ENCODE data around the gene MAP3K4.

Gene MAP3K4

DNA sequence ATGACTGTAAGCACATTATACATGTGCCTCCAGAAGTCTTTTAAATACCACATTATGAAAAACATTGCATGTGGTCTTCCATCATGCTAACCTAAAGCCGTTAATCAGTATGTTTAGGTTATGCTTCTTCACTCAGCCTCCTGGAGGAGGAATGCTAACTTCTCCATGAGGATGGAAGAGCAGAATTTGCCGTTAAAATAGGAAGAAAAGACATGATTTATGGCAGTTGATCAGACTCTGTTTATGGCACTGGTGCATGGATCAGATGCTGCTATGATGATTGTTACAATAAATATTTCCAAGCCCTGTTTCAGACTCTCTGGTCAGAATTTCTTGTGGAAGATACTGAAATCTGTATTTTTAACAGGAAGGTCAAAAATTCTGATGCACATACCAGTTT, 31.7 kb downstream of the MAP3K4 start:
- Histone ChIP-seq H3K4me3 (ENCODE audit: low read length) (no peak overlapping the region), H3K36me3 (ENCODE audit: insufficient read depth, low read length) (no peaks in the 10 kb centered on the region), H3K4me1 (ENCODE audit: insufficient read depth, low read length) (peaks cover 2% of the 10 kb centered on the region; the same call in 1 of the 2 replicates), H3K9ac (ENCODE audit: low read depth, low read length) (no peak overlapping the region), H3K9me3 (ENCODE audit: insufficient read depth, low read depth, low read length) (no peaks in the 10 kb centered on the region), H3K27me3 (ENCODE audit: insufficient read depth, low read length) (no peaks in the 10 kb centered on the region), H3K27ac (ENCODE audit: low read depth, low read length) (no peak overlapping the region)
- 95% methylated on average over 2 of the region's 2 CpGs for WGBS

DNA sequence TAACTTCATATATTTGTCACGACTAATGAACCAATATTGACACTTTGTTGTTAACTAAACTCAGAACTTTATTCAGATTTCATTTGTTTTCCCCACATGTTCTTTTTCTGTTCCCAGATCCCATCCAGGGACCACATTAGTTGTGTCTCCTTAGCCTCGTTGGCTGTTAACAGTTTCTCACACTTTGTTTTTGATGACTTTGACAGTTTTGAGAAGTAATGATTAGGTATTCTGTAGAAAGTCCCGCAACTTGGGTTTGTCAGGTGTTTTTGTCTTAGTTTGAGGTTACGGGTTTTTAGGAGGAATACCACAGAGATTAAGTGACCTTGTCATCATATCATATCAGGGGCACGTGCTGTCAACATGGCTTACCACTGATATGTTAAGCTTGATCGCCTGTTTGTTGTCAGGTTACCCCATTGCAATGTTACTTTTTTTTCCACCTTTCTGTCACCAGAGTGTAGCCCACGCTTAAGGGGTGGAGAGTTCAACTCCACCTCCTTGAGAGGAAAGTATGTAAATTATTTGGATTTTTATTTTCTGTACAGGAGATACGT, 32.9 kb downstream of the MAP3K4 start:
- H3K9me3 ChIP-seq (ENCODE audit: insufficient read depth, low read depth, low read length) = no peaks in the 10 kb centered on the region
- no peak overlapping the region for H3K27ac ChIP-seq (ENCODE audit: low read depth, low read length)
- no peaks in the 10 kb centered on the region for H3K27me3 ChIP-seq (ENCODE audit: insufficient read depth, low read length)
- no peak overlapping the region for H3K9ac ChIP-seq (ENCODE audit: low read depth, low read length)
- H3K36me3 ChIP-seq (ENCODE audit: insufficient read depth, low read length) = no peaks in the 10 kb centered on the region
- no peak overlapping the region for H3K4me3 ChIP-seq (ENCODE audit: low read length)
- WGBS = 93% methylated on average over 7 of the region's 8 CpGs
- peaks cover 4% of the 10 kb centered on the region; the same call in 1 of the 2 replicates for H3K4me1 ChIP-seq (ENCODE audit: insufficient read depth, low read length)

DNA sequence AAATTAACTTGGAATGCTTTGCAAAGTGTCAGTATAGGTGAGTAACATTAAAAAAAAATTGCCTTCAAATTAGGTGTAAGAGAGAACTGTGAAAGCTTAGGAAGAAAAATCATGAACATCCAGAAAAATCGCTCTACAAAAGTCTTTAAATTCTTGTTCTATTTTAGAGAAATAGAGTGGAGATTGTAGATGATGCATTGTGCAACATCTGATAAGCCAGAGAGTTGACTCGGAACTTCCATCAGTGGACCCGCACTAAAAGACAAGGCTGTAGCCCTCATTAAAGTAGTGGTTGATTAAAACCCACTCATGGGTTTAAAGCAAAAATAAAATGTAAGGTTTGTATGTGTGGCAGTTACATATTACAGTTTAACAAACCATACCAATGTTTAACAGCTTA, 35.8 kb downstream of the MAP3K4 start:
- no peak overlapping the region for H3K9ac ChIP-seq (ENCODE audit: low read depth, low read length)
- H3K27me3 ChIP-seq (ENCODE audit: insufficient read depth, low read length) = no peaks in the 10 kb centered on the region
- H3K9me3 ChIP-seq (ENCODE audit: insufficient read depth, low read depth, low read length) = no peaks in the 10 kb centered on the region
- H3K36me3 ChIP-seq (ENCODE audit: insufficient read depth, low read length) = no peaks in the 10 kb centered on the region
- peaks cover 11% of the 10 kb centered on the region for H3K4me1 ChIP-seq (ENCODE audit: insufficient read depth, low read length)
- H3K4me3 ChIP-seq (ENCODE audit: low read length) = no peak overlapping the region
- 96% methylated on average over 3 of the region's 3 CpGs for WGBS
- H3K27ac ChIP-seq (ENCODE audit: low read depth, low read length) = no peak overlapping the region

GRCh38 chr6:161029195-161029809, 37.7 kb downstream of the MAP3K4 start:
- no peak overlapping the region for H3K27ac ChIP-seq (ENCODE audit: low read depth, low read length)
- H3K4me1 ChIP-seq (ENCODE audit: insufficient read depth, low read length) = peaks cover 13% of the 10 kb centered on the region
- H3K27me3 ChIP-seq (ENCODE audit: insufficient read depth, low read length) = no peaks in the 10 kb centered on the region
- H3K9ac ChIP-seq (ENCODE audit: low read depth, low read length) = no peak overlapping the region
- H3K36me3 ChIP-seq (ENCODE audit: insufficient read depth, low read length) = no peaks in the 10 kb centered on the region
- H3K4me3 ChIP-seq (ENCODE audit: low read length) = no peak overlapping the region
- no peaks in the 10 kb centered on the region for H3K9me3 ChIP-seq (ENCODE audit: insufficient read depth, low read depth, low read length)
- 96% methylated on average over 8 of the region's 8 CpGs for WGBS

DNA sequence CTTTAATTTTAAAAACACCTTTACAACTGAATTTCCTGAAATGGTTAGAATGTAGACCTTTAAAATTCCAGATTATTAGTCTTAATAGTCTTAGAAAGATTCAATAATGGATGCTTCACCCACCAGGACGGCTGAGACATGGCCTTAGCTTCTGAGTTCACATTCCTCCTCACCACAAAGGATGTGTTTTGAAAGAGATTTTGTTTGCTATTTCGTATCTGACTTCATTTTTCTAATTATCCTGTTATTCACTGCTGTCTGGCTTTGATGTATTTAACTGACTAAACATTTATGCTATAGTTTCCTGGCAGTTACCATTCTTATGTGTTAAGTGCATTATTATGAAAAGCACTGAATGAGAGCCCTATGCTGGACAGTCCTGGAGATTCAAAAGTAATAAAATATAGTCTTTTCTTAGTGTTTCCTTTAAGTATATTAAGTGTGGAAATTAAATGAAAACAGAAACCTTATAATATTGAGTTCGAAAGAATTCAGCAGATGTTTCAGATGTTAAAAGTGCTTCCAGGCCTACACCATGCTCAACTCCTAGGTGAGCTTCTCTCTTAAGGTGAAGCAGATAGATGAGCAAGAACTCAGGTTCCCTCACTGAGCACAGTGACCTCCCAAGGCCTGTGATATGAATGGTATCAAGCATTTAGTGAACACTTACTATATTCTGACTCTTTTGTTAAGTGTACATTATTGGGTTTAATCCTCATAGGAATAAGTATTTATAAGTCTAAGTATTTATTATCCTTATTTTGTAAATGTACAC, 40.3 kb downstream of the MAP3K4 start:
- 100% methylated on average over 1 of the region's 3 CpGs for WGBS
- no peaks in the 10 kb centered on the region for H3K9me3 ChIP-seq (ENCODE audit: insufficient read depth, low read depth, low read length)
- peaks cover 35% of the 10 kb centered on the region for H3K4me1 ChIP-seq (ENCODE audit: insufficient read depth, low read length)
- H3K36me3 ChIP-seq (ENCODE audit: insufficient read depth, low read length) = peaks cover 13% of the 10 kb centered on the region; the same call in 1 of the 2 replicates
- no peak overlapping the region for H3K9ac ChIP-seq (ENCODE audit: low read depth, low read length)
- H3K4me3 ChIP-seq (ENCODE audit: low read length) = no peak overlapping the region
- H3K27ac ChIP-seq (ENCODE audit: low read depth, low read length) = no peak overlapping the region
- H3K27me3 ChIP-seq (ENCODE audit: insufficient read depth, low read length) = no peaks in the 10 kb centered on the region

DNA sequence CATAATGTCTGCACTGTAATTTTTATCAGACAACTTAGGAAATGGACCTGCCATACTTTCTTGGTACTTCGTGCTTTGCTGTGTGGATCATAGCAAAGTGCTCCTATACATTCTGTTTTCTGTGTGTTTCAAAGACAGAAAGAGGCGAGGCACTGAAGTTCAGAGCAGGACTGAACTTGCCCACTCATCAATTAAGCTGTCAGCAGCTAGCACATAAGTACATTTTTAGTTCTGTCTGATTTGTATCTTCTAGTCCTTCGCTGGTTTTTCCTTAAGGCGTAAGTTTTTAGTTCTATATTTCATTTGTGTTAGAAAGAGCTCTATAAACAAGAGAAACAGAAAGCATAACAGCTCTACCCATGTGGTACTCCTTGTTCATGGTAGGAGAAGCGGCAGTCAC, 42.1 kb downstream of the MAP3K4 start:
- Histone ChIP-seq H3K27me3 (ENCODE audit: insufficient read depth, low read length) (no peaks in the 10 kb centered on the region), H3K4me1 (ENCODE audit: insufficient read depth, low read length) (peaks cover 35% of the 10 kb centered on the region), H3K9me3 (ENCODE audit: insufficient read depth, low read depth, low read length) (no peaks in the 10 kb centered on the region), H3K4me3 (ENCODE audit: low read length) (no peak overlapping the region), H3K36me3 (ENCODE audit: insufficient read depth, low read length) (peaks cover 25% of the 10 kb centered on the region), H3K27ac (ENCODE audit: low read depth, low read length) (no peak overlapping the region), H3K9ac (ENCODE audit: low read depth, low read length) (no peak overlapping the region)
- WGBS = 93% methylated on average over 5 of the region's 5 CpGs

- peaks cover 26% of the 10 kb centered on the region for H3K4me1 ChIP-seq (ENCODE audit: insufficient read depth, low read length)
- no peaks in the 10 kb centered on the region for H3K9me3 ChIP-seq (ENCODE audit: insufficient read depth, low read depth, low read length)
- no peak overlapping the region for H3K9ac ChIP-seq (ENCODE audit: low read depth, low read length)
- peak overlapping the region; percentile 56 for H3K27ac ChIP-seq (ENCODE audit: low read depth, low read length)
- no peak overlapping the region for H3K4me3 ChIP-seq (ENCODE audit: low read length)
- H3K36me3 ChIP-seq (ENCODE audit: insufficient read depth, low read length) = peaks cover 40% of the 10 kb centered on the region
- 83% methylated on average over 3 of the region's 3 CpGs for WGBS
- H3K27me3 ChIP-seq (ENCODE audit: insufficient read depth, low read length) = no peaks in the 10 kb centered on the region
Measured at GRCh38 chr6:161035182-161035980, 43.8 kb downstream of the MAP3K4 start.

DNA sequence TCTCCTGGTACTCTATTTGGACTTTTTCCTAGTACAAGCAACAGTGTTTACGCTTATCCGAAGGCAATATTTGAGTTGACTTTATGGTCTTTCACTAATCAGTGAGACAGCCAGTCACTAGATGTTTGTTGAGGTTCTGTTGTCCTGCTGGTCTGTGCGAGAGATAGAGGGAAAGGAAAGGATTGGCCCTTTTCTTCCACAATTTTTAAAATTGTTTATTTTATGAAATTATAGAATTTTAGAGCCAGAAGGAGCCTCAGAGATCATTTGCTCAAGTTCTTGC, 44.4 kb downstream of the MAP3K4 start:
- WGBS = 90% methylated on average over 3 of the region's 3 CpGs
- H3K27ac ChIP-seq (ENCODE audit: low read depth, low read length) = no peak overlapping the region
- H3K9ac ChIP-seq (ENCODE audit: low read depth, low read length) = no peak overlapping the region
- no peaks in the 10 kb centered on the region for H3K9me3 ChIP-seq (ENCODE audit: insufficient read depth, low read depth, low read length)
- H3K4me3 ChIP-seq (ENCODE audit: low read length) = no peak overlapping the region
- H3K4me1 ChIP-seq (ENCODE audit: insufficient read depth, low read length) = peaks cover 26% of the 10 kb centered on the region
- H3K27me3 ChIP-seq (ENCODE audit: insufficient read depth, low read length) = no peaks in the 10 kb centered on the region
- peaks cover 45% of the 10 kb centered on the region for H3K36me3 ChIP-seq (ENCODE audit: insufficient read depth, low read length)

GRCh38 chr6:161037873-161038228, 46.3 kb downstream of the MAP3K4 start:
- Histone ChIP-seq H3K27ac (ENCODE audit: low read depth, low read length) (no peak overlapping the region), H3K9ac (ENCODE audit: low read depth, low read length) (no peak overlapping the region), H3K36me3 (ENCODE audit: insufficient read depth, low read length) (peaks cover 56% of the 10 kb centered on the region), H3K4me3 (ENCODE audit: low read length) (no peak overlapping the region), H3K4me1 (ENCODE audit: insufficient read depth, low read length) (peaks cover 26% of the 10 kb centered on the region), H3K27me3 (ENCODE audit: insufficient read depth, low read length) (no peaks in the 10 kb centered on the region), H3K9me3 (ENCODE audit: insufficient read depth, low read depth, low read length) (no peaks in the 10 kb centered on the region)
- 97% methylated on average over 2 of the region's 2 CpGs for WGBS

- no peak overlapping the region for H3K4me3 ChIP-seq (ENCODE audit: low read length)
- 94% methylated on average over 3 of the region's 3 CpGs for WGBS
- H3K9me3 ChIP-seq (ENCODE audit: insufficient read depth, low read depth, low read length) = no peaks in the 10 kb centered on the region
- no peak overlapping the region for H3K27ac ChIP-seq (ENCODE audit: low read depth, low read length)
- H3K27me3 ChIP-seq (ENCODE audit: insufficient read depth, low read length) = no peaks in the 10 kb centered on the region
- peaks cover 56% of the 10 kb centered on the region for H3K36me3 ChIP-seq (ENCODE audit: insufficient read depth, low read length)
- H3K9ac ChIP-seq (ENCODE audit: low read depth, low read length) = no peak overlapping the region
- peaks cover 26% of the 10 kb centered on the region for H3K4me1 ChIP-seq (ENCODE audit: insufficient read depth, low read length)
Measured at GRCh38 chr6:161038229-161039031, 46.9 kb downstream of the MAP3K4 start.
